CD14-positive monocyte (primary cell): ENCODE results near the gene CXCR1. TPM values are rescaled to one million over a fixed set of nuclear protein-coding genes. Genes with fewer than 3 reads are reported as not detected.

ENCODE experiments used
- DNase-seq, 3 donors: peaks; one replicate each; pipeline ENCODE4 v3.0.0-alpha.2; 2011 to 2022
- H2AFZ ChIP-seq: 2 replicates; pipeline ENCODE4 v1.6.0; 2012; ENCODE audit warnings: mild to moderate bottlenecking, low read depth, low read length, inconsistent platforms; ENCODE audit not compliant: insufficient read depth, poor library complexity, severe bottlenecking
- H3K27ac ChIP-seq, 2 donors: 1 replicate in 1 of 2; 2 replicates in 1 of 2; pipeline ENCODE4 v1.5.1; 2012 to 2013; ENCODE audit warnings: low read length in 2 of 2, control low read depth in 1 of 2, inconsistent platforms in 1 of 2, low read depth in 1 of 2, mild to moderate bottlenecking in 1 of 2
- H3K27me3 ChIP-seq, 2 donors: one replicate each; pipeline versions ENCODE4 v1.6.0 to v1.6.1; 2011 to 2013; ENCODE audit warnings: low read length in 2 of 2; ENCODE audit not compliant: control insufficient read depth in 2 of 2, insufficient read depth in 2 of 2
- H3K36me3 ChIP-seq, 2 donors: replicated peaks in 1 of 2; 1 replicate in 1 of 2; 2 replicates in 1 of 2; pipeline versions ENCODE4 v1.5.1 to v1.6.1; 2012 to 2013; ENCODE audit warnings: low read length in 2 of 2, control low read depth in 1 of 2, inconsistent platforms in 1 of 2, mild to moderate bottlenecking in 1 of 2; ENCODE audit not compliant: insufficient read depth in 2 of 2, control insufficient read depth in 1 of 2
- H3K4me1 ChIP-seq, 2 donors: 1 replicate in 1 of 2; 2 replicates in 1 of 2; pipeline versions ENCODE4 v1.5.1 to v1.6.1; 2012 to 2013; ENCODE audit warnings: low read length in 2 of 2, control low read depth in 1 of 2, inconsistent platforms in 1 of 2, mild to moderate bottlenecking in 1 of 2, moderate library complexity in 1 of 2; ENCODE audit not compliant: insufficient read depth in 2 of 2, control insufficient read depth in 1 of 2
- H3K4me2 ChIP-seq: replicated peaks from 2 replicates; pipeline ENCODE3; 2012; ENCODE audit warnings: low read length, moderate library complexity, mild to moderate bottlenecking; ENCODE audit not compliant: poor library complexity, severe bottlenecking; ENCODE audit errors: extremely low read depth
- H3K4me3 ChIP-seq, 3 experiments: fragments of 200-600 bp in 1 of 3; sonication (generic) in 1 of 3; replicated peaks in 1 of 3; 1 replicate in 2 of 3; 2 replicates in 1 of 3; pipeline ENCODE4 v1.5.1; 2011 to 2013; ENCODE audit warnings: low read length in 3 of 3, mild to moderate bottlenecking in 3 of 3, control low read depth in 2 of 3, low read depth in 2 of 3, inconsistent platforms in 1 of 3, moderate library complexity in 1 of 3
- H3K79me2 ChIP-seq: 2 replicates; pipeline ENCODE4 v1.6.0; 2012; ENCODE audit warnings: mild to moderate bottlenecking, control low read depth, inconsistent platforms, low read length, moderate library complexity; ENCODE audit not compliant: insufficient read depth
- H3K9ac ChIP-seq: 2 replicates; pipeline ENCODE4 v1.6.0; 2017; ENCODE audit warnings: low read length, mild to moderate bottlenecking; ENCODE audit not compliant: insufficient read depth, poor library complexity, severe bottlenecking
- H3K9me3 ChIP-seq, 2 donors: replicated peaks in 1 of 2; 1 replicate in 1 of 2; 2 replicates in 1 of 2; pipeline versions ENCODE4 v1.5.1 to v1.6.1; 2012 to 2013; ENCODE audit warnings: low read length in 2 of 2, control low read depth in 1 of 2; ENCODE audit not compliant: control insufficient read depth in 1 of 2, insufficient read depth in 1 of 2
- H4K20me1 ChIP-seq: 2 replicates; pipeline ENCODE4 v1.6.0; 2012; ENCODE audit warnings: mild to moderate bottlenecking, low read length, control low read depth, moderate library complexity; ENCODE audit not compliant: insufficient read depth
- H3K27ac Mint-ChIP-seq, 7 donors: one replicate each; pipeline ENCODE4 v1.8.0; 2020; ENCODE audit warnings: mild to moderate bottlenecking in 7 of 7, mixed read lengths in 7 of 7, moderate library complexity in 6 of 7, inconsistent platforms in 2 of 7
- H3K27me3 Mint-ChIP-seq, 3 donors: one replicate each; pipeline ENCODE4 v1.8.0; 2021 to 2022; ENCODE audit warnings: low read depth in 3 of 3, mild to moderate bottlenecking in 3 of 3, mixed read lengths in 3 of 3, moderate library complexity in 3 of 3, inconsistent platforms in 1 of 3
- H3K36me3 Mint-ChIP-seq, 2 donors: one replicate each; pipeline ENCODE4 v1.8.0; 2020; ENCODE audit warnings: mixed read lengths in 2 of 2, inconsistent platforms in 1 of 2, mild to moderate bottlenecking in 1 of 2
- H3K4me1 Mint-ChIP-seq: one replicate; pipeline ENCODE4 v1.8.0; 2020; ENCODE audit warnings: mild to moderate bottlenecking, mixed read lengths
- H3K4me3 Mint-ChIP-seq, 2 donors: one replicate each; pipeline ENCODE4 v1.8.0; 2020; ENCODE audit warnings: mild to moderate bottlenecking in 2 of 2, mixed read lengths in 2 of 2, moderate library complexity in 1 of 2
- H3K9me3 Mint-ChIP-seq, 7 donors: one replicate each; pipeline ENCODE4 v1.8.0; 2020 to 2022; ENCODE audit warnings: mixed read lengths in 7 of 7, mild to moderate bottlenecking in 6 of 7, moderate library complexity in 6 of 7, inconsistent platforms in 2 of 7
- CTCF ChIP-seq: fragments of 200-600 bp; IDR thresholded peaks from one replicate; pipeline ENCODE4 v1.8.0; 2022; ENCODE audit warnings: antibody characterized with exemption, mild to moderate bottlenecking
- WGBS: methylation state at CpG from one replicate; pipeline ENCODE4 v1.1.5; 2013; ENCODE audit warnings: missing lambda C conversion rate; ENCODE audit not compliant: insufficient coverage; 5-methylcytosine and 5-hydroxymethylcytosine counted together
- intact Hi-C, 2 donors: fragments of 100-400 bp; cut with micrococcal nuclease; formaldehyde crosslinking; loops; one replicate each; pipeline versions ENCODE4 v1.15.0 to v1.15.1; 2023
- polyA minus RNA-seq: library from RNA; depleted of rRNA, polyadenylated mRNA; stranded (reverse); fragments of >200 nt; gene quantifications from 2 replicates; pipeline ENCODE4 v1.2.3, GENCODE V29; 2012
- polyA plus RNA-seq, 3 donors: library from polyadenylated mRNA; depleted of rRNA in 1 of 3; unstranded in 2 of 3; stranded (reverse) in 1 of 3; fragments of 300-500 nt in 2 of 3; fragments of >200 nt in 1 of 3; fragmentation: Illumina TruSeq in 2 of 3; gene quantifications; 1 replicate in 2 of 3; 2 replicates in 1 of 3; pipeline ENCODE4 v1.2.3, GENCODE V29; 2012 to 2021
- total RNA-seq, 12 experiments: library from RNA in 1 of 12; stranded (reverse) in 1 of 12; fragments of 120-200 nt in 1 of 12; gene quantifications; one replicate each; pipeline ENCODE4 v1.2.4 and lab custom pipeline; 2013 to 2026; ENCODE audit warnings: mixed read lengths in 6 of 12, inconsistent platforms in 1 of 12

CXCR1 gene
- 0.31 TPM for total RNA-seq (2013)
- polyA plus RNA-seq (1 to 10 TPM in 1 of 3 donors, under 1 TPM in 2; 0.44 to 2.4 (median 0.59) TPM), polyA minus RNA-seq (0.40 and 0.42 TPM in 2 replicates), total RNA-seq (lab: John Stamatoyannopoulos, UW) (0 to 0.90 (median 0.35) reads per million in 11 experiments)

GRCh38 chr2:218166791-218167190 is at the start of gene CXCR1:
TSS of gene CXCR1 (minus strand) at chr2:218166962. CDS start at chr2:218165211, 1,751 bp downstream.
- DNase-seq, result peak; percentile 71 to 83 (median 74)
- Mint-ChIP-seq H3K4me1 (peaks cover 54% of the 10 kb centered on the region), H3K36me3 (peaks cover 12 to 20% of the 10 kb centered on the region in 2 donors), H3K4me3 (peak within 1 kb of the TSS; percentile 49 to 60), H3K27me3 (peaks cover 1 to 9% (median 3%) of the 10 kb centered on the region in 3 donors), H3K27ac (peak within 1 kb of the TSS; percentile 34 to 87 (median 82)), H3K9me3 (peaks cover 0 to 2% (median 0%) of the 10 kb centered on the region in 7 donors)
- Histone ChIP-seq H3K27me3 (no peaks in the 10 kb centered on the region), H3K79me2 (peaks cover 3% of the 10 kb centered on the region), H3K9ac (no peak within 1 kb of the TSS), H3K36me3 (no peaks in the 10 kb centered on the region), H2AFZ (peak within 1 kb of the TSS; percentile 15), H3K27ac (peak within 1 kb of the TSS in 1 of 2 donors; percentile 37), H3K4me3 (peak within 1 kb of the TSS in 2 of 3 experiments; percentile 13 to 64), H3K9me3 (no peaks in the 10 kb centered on the region), H4K20me1 (no peaks in the 10 kb centered on the region), H3K4me2 (peak within 1 kb of the TSS; percentile 63), H3K4me1 (peaks cover 31 to 42% of the 10 kb centered on the region in 2 donors)
- WGBS, result no CpG with 5 or more reads among the region's 3 CpGs
- intact Hi-C loops, result no loop called here
- TF ChIP-seq CTCF, result peak; percentile 15

DNA sequence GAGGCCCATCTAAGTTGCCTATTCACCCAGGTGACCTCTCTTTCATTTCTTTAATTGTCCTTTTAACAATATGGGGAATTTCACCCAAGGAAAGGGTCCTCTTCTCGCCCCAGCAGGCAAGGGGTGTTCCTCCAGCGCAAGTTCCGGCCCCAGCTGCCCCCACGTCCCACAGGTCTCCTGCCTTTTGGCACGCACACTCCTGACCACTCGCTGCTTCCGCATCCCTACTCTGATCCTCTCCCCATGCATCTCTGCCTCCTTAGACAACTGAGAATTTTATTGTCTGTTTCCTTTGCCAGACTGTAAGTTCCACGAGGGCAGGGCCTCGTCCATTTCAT is 49.5 kb upstream of the CXCR1 start:
- Histone ChIP-seq H3K27me3 (no peaks in the 10 kb centered on the region), H3K27ac (peak overlapping the region; percentile 85 to 97), H3K9me3 (no peaks in the 10 kb centered on the region), H3K9ac (peak overlapping the region; percentile 99), H3K79me2 (peaks cover 54% of the 10 kb centered on the region), H4K20me1 (peaks cover 42% of the 10 kb centered on the region), H3K4me1 (peaks cover 46 to 54% of the 10 kb centered on the region in 2 donors), H2AFZ (peak overlapping the region; percentile 91), H3K36me3 (peaks cover 8 to 11% of the 10 kb centered on the region in 2 donors), H3K4me3 (peak overlapping the region; percentile 78 to 99 (median 99)), H3K4me2 (peak overlapping the region; percentile 93)
- DNase-seq, result no peak
- Mint-ChIP-seq H3K4me3 (peak overlapping the region; percentile 91 to 95), H3K9me3 (peaks cover 0 to 3% (median 0%) of the 10 kb centered on the region in 7 donors), H3K27me3 (no peaks in the 10 kb centered on the region), H3K4me1 (peaks cover 45% of the 10 kb centered on the region), H3K36me3 (peaks cover 16 to 18% of the 10 kb centered on the region in 2 donors), H3K27ac (peak overlapping the region; percentile 96 to 100 (median 99))
- intact Hi-C loops, result loop anchor here (2.0 to 5.0 kb wide), 3 partner anchors 41 to 190 kb away; partner anchors contain the start of gene CTDSP1 (in 1 of the 2)
- no peak for TF ChIP-seq CTCF
- WGBS, result 94% methylated on average over 7 of the region's 9 CpGs
